GM23338 (cell line): ENCODE results near the gene TUBB4A. TPM values are rescaled to one million over a fixed set of nuclear protein-coding genes. Genes with fewer than 3 reads are reported as not detected.

Experiments used
- ATAC-seq: fragments of 200-7000 bp; cut with Tn5 transposase; 3 replicates; pipeline ENCODE4 v1.9.1; 2020
- DNase-seq: peaks from one replicate; pipeline ENCODE4 v3.0.0-alpha.2; 2015; ENCODE audit warnings: low spot score
- H2AFZ ChIP-seq: fragments of 200-600 bp; sonication (generic); 2 replicates; pipeline ENCODE4 v1.8.0; 2016; ENCODE audit warnings: antibody characterized with exemption, mild to moderate bottlenecking, moderate library complexity
- H3F3A ChIP-seq: fragments of 200-600 bp; sonication (generic); replicated peaks from 2 replicates; pipeline ENCODE4 v1.8.0; 2017; ENCODE audit warnings: antibody characterized with exemption, mixed run types, low read depth
- H3K27ac ChIP-seq: fragments of 200-600 bp; sonication (generic); 2 replicates; pipeline ENCODE4 v1.6.1; 2016; ENCODE audit warnings: low read depth
- H3K27me3 ChIP-seq: fragments of 200-600 bp; sonication (generic); 2 replicates; pipeline ENCODE4 v1.8.0; 2016; ENCODE audit warnings: mild to moderate bottlenecking, mixed run types, moderate library complexity; ENCODE audit not compliant: insufficient read depth
- H3K36me3 ChIP-seq: fragments of 200-600 bp; sonication (generic); 2 replicates; pipeline ENCODE4 v1.8.0; 2016; ENCODE audit warnings: mild to moderate bottlenecking; ENCODE audit not compliant: insufficient read depth
- H3K4me1 ChIP-seq: fragments of 200-600 bp; sonication (generic); 2 replicates; pipeline ENCODE4 v1.8.0; 2016; ENCODE audit warnings: mild to moderate bottlenecking, moderate library complexity; ENCODE audit not compliant: insufficient read depth
- H3K4me2 ChIP-seq: fragments of 200-600 bp; sonication (generic); 2 replicates; pipeline ENCODE4 v1.7.1; 2017; ENCODE audit warnings: mixed run types
- H3K4me3 ChIP-seq: fragments of 200-600 bp; sonication (generic); 2 replicates; pipeline ENCODE4 v1.6.1; 2016; ENCODE audit warnings: mixed run types
- H3K79me2 ChIP-seq: fragments of 200-600 bp; sonication (generic); replicated peaks from 2 replicates; pipeline ENCODE4 v1.8.0; 2017; ENCODE audit warnings: mild to moderate bottlenecking; ENCODE audit not compliant: insufficient read depth
- H3K9me2 ChIP-seq: fragments of 200-600 bp; sonication (generic); 2 replicates; pipeline ENCODE4 v1.8.0; 2017; ENCODE audit not compliant: insufficient read depth
- H4K20me1 ChIP-seq: fragments of 200-600 bp; sonication (generic); replicated peaks from 2 replicates; pipeline ENCODE4 v1.8.0; 2017; ENCODE audit warnings: mild to moderate bottlenecking; ENCODE audit not compliant: insufficient read depth
- H3K27ac Mint-ChIP-seq: 2 replicates; pipeline ENCODE4 v1.8.0; 2020; ENCODE audit warnings: inconsistent platforms, mild to moderate bottlenecking, moderate library complexity, mixed read lengths
- H3K27me3 Mint-ChIP-seq: 3 replicates; pipeline ENCODE4 v1.8.0; 2022; ENCODE audit warnings: low read depth, mild to moderate bottlenecking, moderate library complexity, mixed read lengths, inconsistent platforms; ENCODE audit not compliant: insufficient read depth, poor library complexity
- H3K36me3 Mint-ChIP-seq: 3 replicates; pipeline ENCODE4 v1.8.0; 2021; ENCODE audit warnings: low read depth, mild to moderate bottlenecking, inconsistent platforms, moderate library complexity, mixed read lengths
- H3K4me1 Mint-ChIP-seq: 3 replicates; pipeline ENCODE4 v1.8.0; 2020; ENCODE audit warnings: mild to moderate bottlenecking, inconsistent platforms, mixed read lengths
- H3K4me3 Mint-ChIP-seq: 3 replicates; pipeline ENCODE4 v1.8.0; 2021; ENCODE audit warnings: moderate library complexity, mild to moderate bottlenecking, inconsistent platforms, mixed read lengths
- H3K9me3 Mint-ChIP-seq: 3 replicates; pipeline ENCODE4 v1.8.0; 2020; ENCODE audit warnings: moderate library complexity, mild to moderate bottlenecking, inconsistent platforms, mixed read lengths
- CREB1 ChIP-seq: fragments of 250-450 bp; sonication (Bioruptor Pico); IDR thresholded peaks from 2 replicates; pipeline ENCODE4 v1.5.0; 2020; ENCODE audit warnings: low read depth, mild to moderate bottlenecking, moderate library complexity
- ETS1 ChIP-seq: IDR thresholded peaks from 2 replicates; pipeline ENCODE4 v1.6.1; 2016; ENCODE audit warnings: antibody characterized with exemption
- EZH2 ChIP-seq: fragments of 200-600 bp; sonication (generic); IDR thresholded peaks from one replicate; pipeline ENCODE4 v1.8.0; 2017; ENCODE audit warnings: antibody characterized with exemption, mild to moderate bottlenecking, low read depth; ENCODE audit not compliant: unreplicated experiment
- EZH2phosphoT487 ChIP-seq: fragments of 200-600 bp; sonication (generic); IDR thresholded peaks from one replicate; pipeline ENCODE4 v1.8.1; 2018; ENCODE audit warnings: antibody characterized with exemption; ENCODE audit not compliant: unreplicated experiment
- STAT1 ChIP-seq: IDR thresholded peaks from one replicate; pipeline ENCODE4 v1.6.1; 2016; ENCODE audit warnings: antibody characterized with exemption; ENCODE audit not compliant: unreplicated experiment
- ZNF114 ChIP-seq: fragments of 250-450 bp; sonication (Bioruptor Pico); IDR thresholded peaks from 2 replicates; pipeline ENCODE4 v1.5.0; 2020; ENCODE audit warnings: mild to moderate bottlenecking, moderate library complexity
- ZNF331 ChIP-seq: fragments of 250-450 bp; sonication (Bioruptor Pico); IDR thresholded peaks from 2 replicates; pipeline ENCODE4 v1.5.0; 2020; ENCODE audit warnings: low read depth, mild to moderate bottlenecking, moderate library complexity
- ZNF462 ChIP-seq: fragments of 250-450 bp; sonication (Bioruptor Pico); IDR thresholded peaks from 2 replicates; pipeline ENCODE4 v1.5.0; 2020; ENCODE audit warnings: mild to moderate bottlenecking, moderate library complexity
- polyA plus RNA-seq: library from polyadenylated mRNA; unstranded; fragments of >200 nt; fragmentation: Nextera tagmentation; extraction: Ambion mirVana; gene quantifications from 2 replicates; pipeline ENCODE4 v1.2.1, GENCODE V29; 2016
- total RNA-seq: library from RNA; depleted of rRNA; stranded (reverse); fragments of >200 nt; shearing (Covaris generic); gene quantifications from 2 replicates; pipeline ENCODE4 v1.2.3, GENCODE V29; 2014
- TF ChIP-seq, protein P1 (sequence below), 2 experiments: fragments of 200-600 bp in 1 of 2; sonication (generic) in 1 of 2; conservative IDR thresholded peaks; 2 replicates each; pipeline versions ENCODE4 v1.5.1 to v1.6.1; 2016 to 2017; ENCODE audit warnings: antibody characterized with exemption in 2 of 2, low read depth in 2 of 2, mild to moderate bottlenecking in 2 of 2, moderate library complexity in 1 of 2

TUBB4A gene
- total and polyA plus RNA-seq, 2 experiments from 2014 or later = 32.9 to 41.7 TPM

DNA sequence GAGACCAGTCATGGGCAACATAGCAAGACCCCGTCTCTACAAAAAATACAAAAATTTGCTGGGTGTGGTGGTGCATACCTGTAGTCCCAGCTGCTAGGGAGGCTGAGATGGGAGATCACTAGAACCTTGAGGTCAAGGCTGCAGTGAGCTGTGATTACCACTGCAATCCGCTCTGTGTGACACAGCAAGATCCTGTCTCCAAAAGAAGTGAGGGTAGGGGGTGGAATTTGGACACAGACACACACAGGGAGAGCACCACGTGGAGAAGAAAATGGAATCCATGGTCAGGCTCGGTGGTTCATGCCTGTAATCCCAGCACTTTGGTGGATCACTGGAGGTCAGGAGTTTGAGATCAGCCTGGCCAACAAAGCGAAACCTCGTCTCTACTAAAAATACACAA, 37.4 kb upstream of the TUBB4A start:
- Histone ChIP-seq H3K79me2 (no peaks in the 10 kb centered on the region), H2AFZ (no peak overlapping the region), H4K20me1 (no peaks in the 10 kb centered on the region), H3K27me3 (peaks cover 14% of the 10 kb centered on the region), H3K4me3 (no peak overlapping the region), H3K4me2 (no peak overlapping the region), H3F3A (no peaks in the 10 kb centered on the region), H3K4me1 (no peaks in the 10 kb centered on the region; the same call in 1 of the 2 replicates), H3K9me2 (no peaks in the 10 kb centered on the region), H3K36me3 (no peaks in the 10 kb centered on the region; the same call in 1 of the 2 replicates), H3K27ac (no peak overlapping the region)
- Mint-ChIP-seq H3K9me3 (peaks cover 74% of the 10 kb centered on the region), H3K4me1 (no peaks in the 10 kb centered on the region), H3K4me3 (no peak overlapping the region), H3K27ac (no peak overlapping the region), H3K36me3 (peaks cover 22% of the 10 kb centered on the region), H3K27me3 (peaks cover 5% of the 10 kb centered on the region)
- DNase-seq = no peak
- ATAC-seq = no peak
- TF ChIP-seq EZH2phosphoT487 (no peak), ZNF114 (CRISPR knock-in tag) (no peak), STAT1 (no peak), ETS1 (no peak), EZH2 (no peak), CREB1 (CRISPR knock-in tag) (no peak), ZNF331 (no peak), ZNF462 (CRISPR knock-in tag) (no peak)
- TF ChIP-seq, protein P1, sequence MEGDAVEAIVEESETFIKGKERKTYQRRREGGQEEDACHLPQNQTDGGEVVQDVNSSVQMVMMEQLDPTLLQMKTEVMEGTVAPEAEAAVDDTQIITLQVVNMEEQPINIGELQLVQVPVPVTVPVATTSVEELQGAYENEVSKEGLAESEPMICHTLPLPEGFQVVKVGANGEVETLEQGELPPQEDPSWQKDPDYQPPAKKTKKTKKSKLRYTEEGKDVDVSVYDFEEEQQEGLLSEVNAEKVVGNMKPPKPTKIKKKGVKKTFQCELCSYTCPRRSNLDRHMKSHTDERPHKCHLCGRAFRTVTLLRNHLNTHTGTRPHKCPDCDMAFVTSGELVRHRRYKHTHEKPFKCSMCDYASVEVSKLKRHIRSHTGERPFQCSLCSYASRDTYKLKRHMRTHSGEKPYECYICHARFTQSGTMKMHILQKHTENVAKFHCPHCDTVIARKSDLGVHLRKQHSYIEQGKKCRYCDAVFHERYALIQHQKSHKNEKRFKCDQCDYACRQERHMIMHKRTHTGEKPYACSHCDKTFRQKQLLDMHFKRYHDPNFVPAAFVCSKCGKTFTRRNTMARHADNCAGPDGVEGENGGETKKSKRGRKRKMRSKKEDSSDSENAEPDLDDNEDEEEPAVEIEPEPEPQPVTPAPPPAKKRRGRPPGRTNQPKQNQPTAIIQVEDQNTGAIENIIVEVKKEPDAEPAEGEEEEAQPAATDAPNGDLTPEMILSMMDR (conservative IDR thresholded peaks at IDR 0.05; ENCODE audit: low read depth in 2 of 2) = no peak
